ENCODE measurements around the gene AMZ1.

GRCh38 chr7:2711895-2712675, 24.1 kb downstream of the AMZ1 start:
- no peak for TF ChIP-seq CTCF (IDR thresholded peaks at IDR 0.05)
- no peak for TF ChIP-seq POLR2AphosphoS5 (IDR thresholded peaks at IDR 0.05)
